ENCODE data around the gene HDAC4.

HDAC4 gene

GRCh38 chr2:239048736-239049135 lies 352.1 kb downstream of the HDAC4 start:
- no peaks in the 10 kb centered on the region for H3K27me3 ChIP-seq (replicated peaks)
- no peaks in the 10 kb centered on the region for H3K36me3 ChIP-seq (replicated peaks)
- H3K4me3 ChIP-seq (ENCODE audit: low read depth, low read length): no peak overlapping the region
- H3K27ac ChIP-seq: no peak overlapping the region
- in situ Hi-C loops (cut with HindIII; ENCODE audit: low pct_ligation_motif_present, low sequenced_read_pairs): no loop called here
- no peak for DNase-seq
- no peak for TF ChIP-seq CTCF (IDR thresholded peaks at IDR 0.05; ENCODE audit: low read depth, low read length, missing control alignments)

- in situ Hi-C loops (cut with HindIII; ENCODE audit: low pct_ligation_motif_present, low sequenced_read_pairs): no loop called here
Measured at GRCh38 chr2:239047861-239048260, 353.0 kb downstream of the HDAC4 start.

GRCh38 chr2:239047420-239047819 lies 353.4 kb downstream of the HDAC4 start:
- no peak for DNase-seq
- TF ChIP-seq CTCF (IDR thresholded peaks at IDR 0.05; ENCODE audit: low read depth, low read length, missing control alignments): no peak
- no peak overlapping the region for H3K27ac ChIP-seq
- H3K36me3 ChIP-seq (replicated peaks): no peaks in the 10 kb centered on the region
- in situ Hi-C loops (cut with HindIII; ENCODE audit: low pct_ligation_motif_present, low sequenced_read_pairs): no loop called here
- no peaks in the 10 kb centered on the region for H3K27me3 ChIP-seq (replicated peaks)
- no peak overlapping the region for H3K4me3 ChIP-seq (ENCODE audit: low read depth, low read length)

More at GRCh38 chr2:239047861-239048260, 353.0 kb downstream of the HDAC4 start:
- TF ChIP-seq CTCF (IDR thresholded peaks at IDR 0.05; ENCODE audit: low read depth, low read length, missing control alignments): no peak
- no peaks in the 10 kb centered on the region for H3K36me3 ChIP-seq (replicated peaks)
- no peak overlapping the region for H3K4me3 ChIP-seq (ENCODE audit: low read depth, low read length)
- H3K27me3 ChIP-seq (replicated peaks): no peaks in the 10 kb centered on the region
- no peak overlapping the region for H3K27ac ChIP-seq
- no peak for DNase-seq

- in situ Hi-C loops (cut with HindIII; ENCODE audit: low pct_ligation_motif_present, low sequenced_read_pairs): no loop called here
- H3K27me3 ChIP-seq (replicated peaks): no peaks in the 10 kb centered on the region
- no peak for DNase-seq
- no peak overlapping the region for H3K4me3 ChIP-seq (ENCODE audit: low read depth, low read length)
- TF ChIP-seq CTCF (IDR thresholded peaks at IDR 0.05; ENCODE audit: low read depth, low read length, missing control alignments): no peak
- no peak overlapping the region for H3K27ac ChIP-seq
- H3K36me3 ChIP-seq (replicated peaks): no peaks in the 10 kb centered on the region
Measured at GRCh38 chr2:239046822-239047221, 354.0 kb downstream of the HDAC4 start.

GRCh38 chr2:239044336-239044735 lies 356.5 kb downstream of the HDAC4 start:
- no peak for TF ChIP-seq CTCF (IDR thresholded peaks at IDR 0.05; ENCODE audit: low read depth, low read length, missing control alignments)
- in situ Hi-C loops (cut with HindIII; ENCODE audit: low pct_ligation_motif_present, low sequenced_read_pairs): no loop called here
- H3K27ac ChIP-seq: no peak overlapping the region
- H3K4me3 ChIP-seq (ENCODE audit: low read depth, low read length): no peak overlapping the region
- no peaks in the 10 kb centered on the region for H3K36me3 ChIP-seq (replicated peaks)
- DNase-seq: no peak
- no peaks in the 10 kb centered on the region for H3K27me3 ChIP-seq (replicated peaks)

GRCh38 chr2:239043326-239043725 lies 357.5 kb downstream of the HDAC4 start:
- in situ Hi-C loops (cut with HindIII; ENCODE audit: low pct_ligation_motif_present, low sequenced_read_pairs): no loop called here
- Histone ChIP-seq H3K36me3 (replicated peaks) (no peaks in the 10 kb centered on the region), H3K4me3 (ENCODE audit: low read depth, low read length) (no peak overlapping the region), H3K27ac (no peak overlapping the region), H3K27me3 (replicated peaks) (no peaks in the 10 kb centered on the region)
- DNase-seq: no peak
- TF ChIP-seq CTCF (IDR thresholded peaks at IDR 0.05; ENCODE audit: low read depth, low read length, missing control alignments): no peak
